PC-9 (cell line): ENCODE data around the gene TATDN2. TPM values are rescaled to one million over a fixed set of nuclear protein-coding genes. Genes with fewer than 3 reads are reported as not detected.

Experiments
- BruUV-seq: library from RNA; stranded (reverse); fragments of 400-500 nt; replicated peaks from 2 replicates; lab custom pipeline; 2021; lab: Mats Ljungman, UMichigan
- CTCF ChIA-PET: fragments of 300-600 bp; sonication (Branson Sonifier 250); formaldehyde crosslinking; loops from one replicate; lab custom pipeline; 2022; ENCODE audit warnings: antibody characterized with exemption; lab: Charles Lee
- POLR2A ChIA-PET: fragments of 300-600 bp; sonication (Branson Sonifier 250); formaldehyde crosslinking; loops from one replicate; lab custom pipeline; 2022; ENCODE audit warnings: antibody characterized with exemption; ENCODE audit not compliant: unreplicated experiment; lab: Charles Lee
- DNase-seq, 2 experiments: peaks; one replicate each; pipeline versions ENCODE4 v3.0.0 to v3.0.0-alpha.2; 2015 to 2022; ENCODE audit warnings: mixed read lengths in 1 of 2
- H2AFZ ChIP-seq: fragments of 200-600 bp; sonication (generic); 2 replicates; pipeline ENCODE4 v1.8.1; 2017; ENCODE audit warnings: antibody characterized with exemption
- H3F3A ChIP-seq: fragments of 200-600 bp; sonication (generic); 2 replicates; pipeline ENCODE4 v1.8.1; 2017; ENCODE audit warnings: antibody characterized with exemption, mild to moderate bottlenecking, low read depth; ENCODE audit not compliant: insufficient read depth
- H3K27ac ChIP-seq: fragments of 200-600 bp; sonication (generic); 2 replicates; pipeline ENCODE4 v1.6.1; 2016; ENCODE audit warnings: mixed run types
- H3K27me3 ChIP-seq: fragments of 200-600 bp; sonication (generic); 2 replicates; pipeline ENCODE4 v1.6.1; 2016; ENCODE audit warnings: low read depth, mixed run types; ENCODE audit not compliant: insufficient read depth
- H3K36me3 ChIP-seq: fragments of 200-600 bp; sonication (generic); 2 replicates; pipeline ENCODE4 v1.6.1; 2016; ENCODE audit warnings: low read depth, mixed run types
- H3K4me1 ChIP-seq: fragments of 200-600 bp; sonication (generic); replicated peaks from 2 replicates; pipeline ENCODE4 v1.6.1; 2016; ENCODE audit warnings: mixed run types; ENCODE audit not compliant: insufficient read depth
- H3K4me2 ChIP-seq: fragments of 200-600 bp; sonication (generic); 2 replicates; pipeline ENCODE4 v1.6.1; 2017; ENCODE audit warnings: mixed run types
- H3K4me3 ChIP-seq: fragments of 200-600 bp; sonication (generic); 2 replicates; pipeline ENCODE4 v1.6.1; 2016; ENCODE audit warnings: mixed run types
- H3K79me2 ChIP-seq: fragments of 200-600 bp; sonication (generic); 2 replicates; pipeline ENCODE4 v1.6.1; 2017; ENCODE audit warnings: low read depth, mixed run types
- H3K9me2 ChIP-seq: fragments of 200-600 bp; sonication (generic); 2 replicates; pipeline ENCODE4 v1.8.1; 2017; ENCODE audit warnings: mild to moderate bottlenecking; ENCODE audit not compliant: insufficient read depth
- H3K9me3 ChIP-seq: fragments of 200-600 bp; sonication (generic); 2 replicates; pipeline ENCODE4 v1.8.1; 2016; ENCODE audit warnings: low read depth; ENCODE audit not compliant: insufficient read depth
- H4K20me1 ChIP-seq: fragments of 200-600 bp; sonication (generic); 2 replicates; pipeline ENCODE4 v1.8.1; 2017; ENCODE audit not compliant: insufficient read depth
- CTCF ChIP-seq: fragments of 200-600 bp; sonication (generic); conservative IDR thresholded peaks from 2 replicates; pipeline ENCODE4 v1.6.1; 2017; ENCODE audit warnings: mixed run types, antibody characterized with exemption, mild to moderate bottlenecking, moderate library complexity
- EZH2 ChIP-seq: fragments of 200-600 bp; sonication (generic); IDR thresholded peaks from 2 replicates; pipeline ENCODE4 v1.8.0; 2017; ENCODE audit warnings: antibody characterized with exemption, low read depth
- intact Hi-C: fragments of 100-400 bp; cut with micrococcal nuclease; formaldehyde crosslinking; loops from one replicate; pipeline ENCODE4 v1.10.0; 2022; ENCODE audit not compliant: unreplicated experiment
- total RNA-seq: library from RNA; stranded (reverse); gene quantifications from 2 replicates; pipeline ENCODE4 v1.2.3, GENCODE V29; 2021

The TATDN2 gene
- total RNA-seq, 1 experiment from 2014 or later: 34.0 TPM

GRCh38 chr3:10288575-10288960 lies 40.3 kb downstream of the TATDN2 start:
- Histone ChIP-seq H3K4me3 (no peak overlapping the region), H3K9me3 (no peaks in the 10 kb centered on the region), H3K4me2 (no peak overlapping the region), H2AFZ (no peak overlapping the region), H3K79me2 (no peaks in the 10 kb centered on the region), H3K9me2 (no peaks in the 10 kb centered on the region), H3K36me3 (0 out of 2 replicates have a peak, but pooled peaks cover 1% of the 10 kb centered on the region), H3K27me3 (no peaks in the 10 kb centered on the region), H3K4me1 (no peaks in the 10 kb centered on the region), H3F3A (no peaks in the 10 kb centered on the region; the same call in 1 of the 2 replicates), H4K20me1 (0 out of 2 replicates have a peak, but pooled peaks cover 3% of the 10 kb centered on the region), H3K27ac (no peak overlapping the region)
- no peak for TF ChIP-seq CTCF
- no peak for TF ChIP-seq EZH2
- intact Hi-C loops: no loop called here
- ChIA-PET POLR2A (no interaction called here), CTCF (no interaction called here)
- BruUV-seq: no TSS peak
- DNase-seq: no peak

DNA sequence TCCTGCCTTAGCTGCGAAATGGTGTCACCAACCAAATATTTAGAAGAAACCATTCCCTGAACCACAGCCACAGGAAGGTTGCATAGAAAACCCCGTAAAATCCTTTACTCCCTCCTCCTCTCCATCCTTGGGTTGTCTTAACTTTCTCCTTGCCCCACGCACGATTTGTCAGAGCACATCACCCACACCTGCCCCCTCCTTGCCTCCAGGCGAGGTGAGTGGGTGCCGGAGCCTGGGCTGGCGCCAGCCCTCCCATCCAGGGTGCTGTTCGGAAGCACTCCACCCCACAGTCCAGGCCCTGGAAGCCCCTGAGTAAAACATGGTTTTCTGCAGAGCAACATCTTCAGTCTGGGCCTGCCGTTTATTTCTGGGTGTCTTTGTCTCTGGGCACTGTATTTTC lies 40.8 kb downstream of the TATDN2 start:
- no peaks in the 10 kb centered on the region for H3K4me1 ChIP-seq
- no peak for TF ChIP-seq CTCF
- TF ChIP-seq EZH2: no peak
- no peaks in the 10 kb centered on the region for H3K79me2 ChIP-seq
- no peak overlapping the region for H3K4me3 ChIP-seq
- H4K20me1 ChIP-seq: no peaks in the 10 kb centered on the region
- DNase-seq: no peak
- H3K36me3 ChIP-seq: no peaks in the 10 kb centered on the region
- H3F3A ChIP-seq: no peaks in the 10 kb centered on the region; the same call in 1 of the 2 replicates
- no peak overlapping the region for H3K4me2 ChIP-seq
- H3K9me2 ChIP-seq: no peaks in the 10 kb centered on the region
- CTCF ChIA-PET: no interaction called here
- intact Hi-C loops: no loop called here
- H3K27ac ChIP-seq: no peak overlapping the region
- POLR2A ChIA-PET: no interaction called here
- no peaks in the 10 kb centered on the region for H3K27me3 ChIP-seq
- BruUV-seq: no TSS peak
- H3K9me3 ChIP-seq: no peaks in the 10 kb centered on the region
- no peak overlapping the region for H2AFZ ChIP-seq

GRCh38 chr3:10289787-10290355 lies 41.6 kb downstream of the TATDN2 start:
- Histone ChIP-seq H3K36me3 (no peaks in the 10 kb centered on the region; the same call in 1 of the 2 replicates), H2AFZ (no peak overlapping the region), H3K9me3 (no peaks in the 10 kb centered on the region), H4K20me1 (no peaks in the 10 kb centered on the region), H3K27ac (no peak overlapping the region), H3K9me2 (no peaks in the 10 kb centered on the region), H3K4me1 (no peaks in the 10 kb centered on the region), H3K4me3 (no peak overlapping the region), H3K27me3 (no peaks in the 10 kb centered on the region), H3F3A (peaks cover 3% of the 10 kb centered on the region; the same call in 1 of the 2 replicates), H3K79me2 (no peaks in the 10 kb centered on the region), H3K4me2 (no peak overlapping the region)
- CTCF ChIA-PET: no interaction called here
- TF ChIP-seq CTCF (no peak), EZH2 (no peak)
- POLR2A ChIA-PET: no interaction called here
- no TSS peak for BruUV-seq
- intact Hi-C loops: no loop called here
- DNase-seq: no peak
